K562 (cell line): Measurements from ENCODE around the gene NFATC2. TPM values are rescaled to one million over a fixed set of nuclear protein-coding genes. Genes with fewer than 3 reads are reported as not detected.

Experiments
- ELF2 ChIP-seq: fragments of 250-450 bp; sonication (Bioruptor Pico); IDR thresholded peaks from 2 replicates; pipeline ENCODE4 v1.5.0; 2021; ENCODE audit warnings: mild to moderate bottlenecking
- ELK1 ChIP-seq: sonication (generic); formaldehyde crosslinking; IDR thresholded peaks from 2 replicates; pipeline ENCODE4 v1.8.1; 2022; ENCODE audit warnings: missing genetic modification reagents
- EZH2 ChIP-seq: IDR thresholded peaks from 2 replicates; pipeline ENCODE4 v1.6.1; 2012; ENCODE audit warnings: low read depth, mild to moderate bottlenecking, inconsistent platforms, low read length, borderline replicate concordance
- KDM1A ChIP-seq, 2 experiments: fragments of 450-650 bp; IDR thresholded peaks; 2 replicates each; pipeline ENCODE4 v1.6.1; 2016; ENCODE audit warnings: mild to moderate bottlenecking in 2 of 2
- MYNN ChIP-seq, 2 experiments: sonication (generic); formaldehyde crosslinking in 1 of 2; IDR thresholded peaks; 2 replicates each; pipeline versions ENCODE4 v1.5.0 to v1.6.1; 2016 to 2020; ENCODE audit warnings: antibody characterized with exemption in 1 of 2, missing genetic modification reagents in 1 of 2
- NUFIP1 ChIP-seq: fragments of 450-650 bp; IDR thresholded peaks from 2 replicates; pipeline ENCODE4 v1.6.1; 2018; ENCODE audit not compliant: partially characterized antibody
- SIN3A ChIP-seq, 2 experiments: fragments of 150-350 bp in 1 of 2; IDR thresholded peaks; 2 replicates each; pipeline ENCODE4 v1.6.1; 2011 to 2016; ENCODE audit warnings: borderline replicate concordance in 2 of 2, low read depth in 2 of 2, low read length in 2 of 2, mild to moderate bottlenecking in 2 of 2, moderate library complexity in 2 of 2; ENCODE audit not compliant: control insufficient read depth in 1 of 2
- SP2 ChIP-seq: IDR thresholded peaks from 2 replicates; pipeline ENCODE4 v1.6.1; 2011; ENCODE audit warnings: mild to moderate bottlenecking, low read depth, low read length, moderate library complexity; ENCODE audit not compliant: poor library complexity, severe bottlenecking; ENCODE audit errors: extremely low read depth
- ZNF263 ChIP-seq: sonication (generic); formaldehyde crosslinking; IDR thresholded peaks from 2 replicates; pipeline ENCODE4 v1.8.0; 2022; ENCODE audit warnings: mild to moderate bottlenecking, missing genetic modification reagents, borderline replicate concordance
- ZNF57 ChIP-seq: fragments of 450-650 bp; formaldehyde crosslinking; IDR thresholded peaks from 2 replicates; pipeline ENCODE4 v1.4.0; 2020; ENCODE audit warnings: mild to moderate bottlenecking, moderate library complexity
- ZNF583 ChIP-seq: fragments of 250-450 bp; sonication (Bioruptor Pico); IDR thresholded peaks from 2 replicates; pipeline ENCODE4 v1.4.0; 2020
- polyA plus RNA-seq, 8 experiments: library from polyadenylated mRNA; depleted of rRNA in 4 of 8; stranded (reverse) in 5 of 8; unstranded in 3 of 8; fragments of >200 nt; fragmentation: Nextera tagmentation in 2 of 8; fragmentation: Illumina TruSeq in 1 of 8; extraction: Ambion mirVana in 2 of 8; extraction: Trizol in 1 of 8; gene quantifications; 2 replicates each; pipeline versions ENCODE4 v1.2.1 to v1.2.3, GENCODE V29; 2011 to 2014; ENCODE audit warnings: inconsistent platforms in 1 of 8, missing spikeins in 1 of 8
- total RNA-seq, 7 experiments: library from RNA; depleted of rRNA in 6 of 7; stranded (reverse); fragments of >200 nt in 6 of 7; fragmentation: Illumina TruSeq in 2 of 7; extraction: Trizol in 2 of 7; gene quantifications; 2 replicates each; pipeline versions ENCODE4 v1.2.1 to v1.2.3, GENCODE V29; 2011 to 2021; ENCODE audit warnings: low replicate concordance in 1 of 7
- TF ChIP-seq, protein P1 (sequence below), 2 experiments: fragments of 450-650 bp in 1 of 2; sonication (generic) in 1 of 2; formaldehyde crosslinking in 1 of 2; IDR thresholded peaks in 1 of 2; conservative IDR thresholded peaks in 1 of 2; 2 replicates each; pipeline versions ENCODE4 v1.6.1 to v1.8.1; 2016 to 2023; ENCODE audit warnings: mild to moderate bottlenecking in 2 of 2, moderate library complexity in 2 of 2, inconsistent platforms in 1 of 2, missing genetic modification reagents in 1 of 2
- TF ChIP-seq, protein P2 (sequence below), 2 experiments: fragments of 450-650 bp in 1 of 2; sonication (generic) in 1 of 2; formaldehyde crosslinking in 1 of 2; IDR thresholded peaks; 2 replicates each; pipeline versions ENCODE4 v1.7.1 to v1.9.0; 2016 to 2022; ENCODE audit warnings: inconsistent platforms in 1 of 2, mild to moderate bottlenecking in 1 of 2, missing genetic modification reagents in 1 of 2

Gene NFATC2
- total and polyA plus RNA-seq, 9 of the 15 experiments (the other 6 are each of a cell fraction or from before 2014, with no cell fraction given) = 1.9 to 11.2 (median 3.0) TPM

GRCh38 chr20:51398083-51398482 is 144.4 kb downstream of the NFATC2 start (continued):
- TF ChIP-seq MYNN (IDR thresholded peaks at IDR 0.05) = no peak
- TF ChIP-seq MYNN (CRISPR knock-in tag; IDR thresholded peaks at IDR 0.05) = no peak
- TF ChIP-seq, protein P1, sequence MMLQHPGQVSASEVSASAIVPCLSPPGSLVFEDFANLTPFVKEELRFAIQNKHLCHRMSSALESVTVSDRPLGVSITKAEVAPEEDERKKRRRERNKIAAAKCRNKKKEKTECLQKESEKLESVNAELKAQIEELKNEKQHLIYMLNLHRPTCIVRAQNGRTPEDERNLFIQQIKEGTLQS (IDR thresholded peaks at IDR 0.05) = no peak
- TF ChIP-seq, protein P1 (CRISPR knock-in tag; conservative IDR thresholded peaks at IDR 0.05) = no peak
- no peak for TF ChIP-seq ZNF583 (CRISPR knock-in tag)
- TF ChIP-seq KDM1A (IDR thresholded peaks at IDR 0.05) = no peak
- TF ChIP-seq NUFIP1 = no peak
- TF ChIP-seq ELK1 = no peak
- no peak for TF ChIP-seq EZH2
- TF ChIP-seq, protein P2, sequence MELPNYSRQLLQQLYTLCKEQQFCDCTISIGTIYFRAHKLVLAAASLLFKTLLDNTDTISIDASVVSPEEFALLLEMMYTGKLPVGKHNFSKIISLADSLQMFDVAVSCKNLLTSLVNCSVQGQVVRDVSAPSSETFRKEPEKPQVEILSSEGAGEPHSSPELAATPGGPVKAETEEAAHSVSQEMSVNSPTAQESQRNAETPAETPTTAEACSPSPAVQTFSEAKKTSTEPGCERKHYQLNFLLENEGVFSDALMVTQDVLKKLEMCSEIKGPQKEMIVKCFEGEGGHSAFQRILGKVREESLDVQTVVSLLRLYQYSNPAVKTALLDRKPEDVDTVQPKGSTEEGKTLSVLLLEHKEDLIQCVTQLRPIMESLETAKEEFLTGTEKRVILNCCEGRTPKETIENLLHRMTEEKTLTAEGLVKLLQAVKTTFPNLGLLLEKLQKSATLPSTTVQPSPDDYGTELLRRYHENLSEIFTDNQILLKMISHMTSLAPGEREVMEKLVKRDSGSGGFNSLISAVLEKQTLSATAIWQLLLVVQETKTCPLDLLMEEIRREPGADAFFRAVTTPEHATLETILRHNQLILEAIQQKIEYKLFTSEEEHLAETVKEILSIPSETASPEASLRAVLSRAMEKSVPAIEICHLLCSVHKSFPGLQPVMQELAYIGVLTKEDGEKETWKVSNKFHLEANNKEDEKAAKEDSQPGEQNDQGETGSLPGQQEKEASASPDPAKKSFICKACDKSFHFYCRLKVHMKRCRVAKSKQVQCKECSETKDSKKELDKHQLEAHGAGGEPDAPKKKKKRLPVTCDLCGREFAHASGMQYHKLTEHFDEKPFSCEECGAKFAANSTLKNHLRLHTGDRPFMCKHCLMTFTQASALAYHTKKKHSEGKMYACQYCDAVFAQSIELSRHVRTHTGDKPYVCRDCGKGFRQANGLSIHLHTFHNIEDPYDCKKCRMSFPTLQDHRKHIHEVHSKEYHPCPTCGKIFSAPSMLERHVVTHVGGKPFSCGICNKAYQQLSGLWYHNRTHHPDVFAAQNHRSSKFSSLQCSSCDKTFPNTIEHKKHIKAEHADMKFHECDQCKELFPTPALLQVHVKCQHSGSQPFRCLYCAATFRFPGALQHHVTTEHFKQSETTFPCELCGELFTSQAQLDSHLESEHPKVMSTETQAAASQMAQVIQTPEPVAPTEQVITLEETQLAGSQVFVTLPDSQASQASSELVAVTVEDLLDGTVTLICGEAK (IDR thresholded peaks at IDR 0.05) = no peak
- TF ChIP-seq, protein P2 (CRISPR knock-in tag; IDR thresholded peaks at IDR 0.05) = no peak
- TF ChIP-seq SIN3A (IDR thresholded peaks at IDR 0.05; ENCODE audit: borderline replicate concordance in 2 of 2, control insufficient read depth in 1 of 2, low read depth in 2 of 2, low read length in 2 of 2) = no peak
- TF ChIP-seq SP2 = no peak
- TF ChIP-seq ELF2 (CRISPR knock-in tag) = no peak
- TF ChIP-seq ZNF57 (CRISPR knock-in tag) = no peak
- TF ChIP-seq ZNF263 = no peak
